Bone marrow (tissue), 2 donors: ENCODE data around the gene HPSE2.

ENCODE experiments used
- DNase-seq, 2 donors: peaks; one replicate each; lab custom pipeline; 2025; lab: John Stamatoyannopoulos, UW

Gene HPSE2

GRCh38 chr10:98617906-98618520, 617.6 kb downstream of the HPSE2 start:
- DNase-seq = no peak

GRCh38 chr10:98613446-98613845, 622.2 kb downstream of the HPSE2 start:
- no peak for DNase-seq

GRCh38 chr10:98611436-98611835, 624.2 kb downstream of the HPSE2 start:
- DNase-seq = no peak

GRCh38 chr10:98610836-98611235, 624.8 kb downstream of the HPSE2 start:
- no peak for DNase-seq

GRCh38 chr10:98610301-98610700, 625.4 kb downstream of the HPSE2 start:
- no peak for DNase-seq

GRCh38 chr10:98609265-98609664, 626.4 kb downstream of the HPSE2 start:
- DNase-seq = no peak

- DNase-seq = no peak
These were observed 627.2 kb downstream of the HPSE2 start for GRCh38 chr10:98608411-98608810.

- DNase-seq = no peak
These were observed 633.4 kb downstream of the HPSE2 start for GRCh38 chr10:98602224-98602623.

GRCh38 chr10:98599032-98599610, 636.5 kb downstream of the HPSE2 start:
- DNase-seq = no peak

- no peak for DNase-seq
These were observed 639.2 kb downstream of the HPSE2 start for GRCh38 chr10:98596404-98596803.

- DNase-seq = no peak
These were observed 646.0 kb downstream of the HPSE2 start for GRCh38 chr10:98589691-98590090.

- DNase-seq = no peak
These were observed 646.6 kb downstream of the HPSE2 start for GRCh38 chr10:98589007-98589406.

- DNase-seq = no peak
These were observed 648.4 kb downstream of the HPSE2 start for GRCh38 chr10:98587156-98587837.

GRCh38 chr10:98586096-98586495, 649.6 kb downstream of the HPSE2 start:
- DNase-seq = no peak

- DNase-seq = no peak
These were observed 653.3 kb downstream of the HPSE2 start for GRCh38 chr10:98582363-98582762.

- DNase-seq = no peak
These were observed 658.1 kb downstream of the HPSE2 start for GRCh38 chr10:98577578-98577977.

- DNase-seq = no peak
These were observed 658.5 kb downstream of the HPSE2 start for GRCh38 chr10:98577168-98577567.

GRCh38 chr10:98576096-98576495, 659.6 kb downstream of the HPSE2 start:
- DNase-seq = no peak

- DNase-seq = no peak
These were observed 663.1 kb downstream of the HPSE2 start for GRCh38 chr10:98572594-98572993.

GRCh38 chr10:98570834-98571233, 664.8 kb downstream of the HPSE2 start:
- DNase-seq = no peak

GRCh38 chr10:98569853-98570252, 665.8 kb downstream of the HPSE2 start:
- DNase-seq = no peak

- DNase-seq = no peak
These were observed 667.1 kb downstream of the HPSE2 start for GRCh38 chr10:98568551-98568950.

GRCh38 chr10:98567391-98568133, 668.1 kb downstream of the HPSE2 start:
- DNase-seq = no peak
